Ecto neural progenitor cell (in vitro differentiated cells): ENCODE results near the gene ATP8A1.
A peak's percentile ranks its signal among the peaks of the same experiment; 100 is the strongest.
"Not testable (repeated sequence)": the region's sequence is repeated elsewhere in the genome, so short reads cannot be mapped to it uniquely, and the experiment has no call there.

Source experiments
- DNase-seq: peaks from one replicate; pipeline ENCODE4 v3.0.0-alpha.2; 2018; ENCODE audit warnings: low spot score

The ATP8A1 gene

GRCh38 chr4:42410446-42410845 is 246.5 kb downstream of the ATP8A1 start:
- no peak for DNase-seq

- DNase-seq, result peak; percentile 52
Observed at GRCh38 chr4:42404001-42404400, 252.9 kb downstream of the ATP8A1 start.

DNA sequence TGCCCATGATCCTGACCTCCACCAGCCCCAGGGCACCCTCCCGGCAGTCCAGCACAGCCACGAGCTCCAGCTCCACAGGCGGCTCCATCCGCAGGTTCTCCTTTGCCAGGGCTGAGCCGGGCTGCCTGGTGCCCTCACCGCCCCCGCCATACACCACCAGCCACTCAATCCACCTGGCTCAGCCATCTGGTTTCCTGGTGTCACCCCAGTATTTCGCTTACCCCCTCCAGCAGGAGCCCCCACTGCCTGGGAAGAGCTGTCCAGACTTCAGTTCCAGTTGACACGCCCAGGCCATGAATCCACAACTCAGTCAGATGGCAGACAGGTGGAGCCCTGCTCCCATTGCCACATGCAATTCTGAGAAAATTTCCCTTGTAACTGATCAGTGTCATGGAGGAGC is 255.7 kb downstream of the ATP8A1 start:
- DNase-seq, result no peak

GRCh38 chr4:42399393-42399792 is 257.5 kb downstream of the ATP8A1 start:
- peak; percentile 56 for DNase-seq

- DNase-seq, result peak; percentile 72
Observed at GRCh38 chr4:42398871-42399331, 258.0 kb downstream of the ATP8A1 start.

GRCh38 chr4:42398171-42398870 is 258.6 kb downstream of the ATP8A1 start:
- peak; percentile 79 for DNase-seq

- DNase-seq, result no peak
Observed at GRCh38 chr4:42397635-42398170, 259.2 kb downstream of the ATP8A1 start.

DNA sequence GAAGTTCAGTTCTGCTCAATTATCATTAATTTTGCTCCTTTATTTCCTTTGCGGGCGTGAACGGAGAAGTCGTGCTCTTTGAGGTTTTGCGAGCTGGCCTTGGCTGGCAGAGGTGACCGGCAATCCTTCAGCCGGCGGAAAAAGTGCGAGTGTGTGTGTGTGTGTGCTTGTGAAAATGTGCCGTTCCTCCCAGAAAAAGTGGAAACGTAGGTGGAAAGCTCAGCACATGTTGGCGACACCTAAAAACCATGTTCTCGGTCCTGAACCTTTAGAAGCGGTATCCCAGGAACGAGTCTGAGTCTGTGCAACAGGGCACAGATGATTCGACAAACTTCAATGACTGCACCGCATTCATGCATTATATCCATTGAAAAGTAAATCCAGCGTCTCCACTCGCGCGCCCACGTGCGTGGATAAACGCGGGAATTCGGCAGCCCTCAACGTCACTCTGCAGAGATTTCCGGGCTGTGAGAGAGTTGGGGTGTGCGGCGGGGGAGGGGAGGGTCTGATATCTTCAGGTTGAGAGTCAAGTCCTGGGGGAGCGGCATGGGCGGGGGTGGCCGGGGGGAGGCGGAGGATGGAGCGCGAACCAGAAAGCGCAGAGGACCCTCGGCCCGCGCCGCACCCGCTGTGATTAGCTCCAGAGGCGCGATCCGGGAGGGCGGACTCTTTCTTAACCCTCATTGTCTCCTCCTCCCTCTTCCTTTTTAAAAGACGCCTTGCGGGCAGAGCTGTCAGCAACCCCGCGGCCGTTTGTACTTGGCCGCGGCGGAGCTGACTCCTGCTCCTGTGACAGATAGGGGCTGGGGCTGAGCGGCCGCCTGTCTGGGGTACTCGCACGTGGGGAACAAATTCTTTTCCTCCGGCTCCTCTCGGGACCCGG is 259.9 kb downstream of the ATP8A1 start, which contains the start of gene SHISA3:
Gene SHISA3, plus strand, starts transcription at position 737 of the 883 bp plus-strand sequence. CDS start 569 bp downstream, outside the sequence.
- DNase-seq, result peak; percentile 66

DNA sequence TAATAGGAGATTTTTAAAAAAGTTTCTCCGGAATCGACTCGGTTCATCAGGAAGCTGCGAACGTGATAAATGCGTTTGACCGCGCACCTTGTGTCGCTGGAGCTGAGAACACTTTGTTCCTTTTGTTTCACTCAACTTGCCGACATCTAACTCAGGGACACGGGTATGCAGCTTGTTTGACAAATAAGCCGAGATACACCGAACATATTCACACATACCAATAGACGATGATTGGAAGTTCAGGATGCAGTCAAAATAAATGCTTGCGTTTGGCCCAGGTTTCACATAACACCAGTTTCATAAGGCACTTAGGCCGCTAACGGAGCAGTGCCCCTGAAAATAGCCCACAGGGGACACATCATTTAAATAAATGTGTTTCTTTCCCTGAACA is 260.5 kb downstream of the ATP8A1 start:
- DNase-seq, result no peak

DNA sequence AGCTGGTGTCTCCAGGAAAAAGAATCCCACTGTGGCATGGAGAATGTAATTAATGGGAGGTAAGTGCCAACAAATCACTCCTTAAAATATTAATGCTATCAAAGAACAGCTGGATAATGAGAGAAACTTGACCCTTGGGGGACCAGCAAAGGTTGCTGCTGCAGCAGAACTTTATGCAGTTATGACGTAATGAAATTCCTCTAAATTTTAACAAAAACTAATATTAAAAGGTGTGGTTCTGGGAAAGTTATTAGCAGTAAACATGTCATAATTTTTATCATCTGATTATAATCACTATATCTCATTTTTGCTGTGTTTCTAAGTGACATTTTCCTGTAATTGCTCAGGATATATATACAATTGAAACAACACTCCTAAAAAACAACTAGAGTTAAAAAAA is 261.3 kb downstream of the ATP8A1 start:
- no peak for DNase-seq

DNA sequence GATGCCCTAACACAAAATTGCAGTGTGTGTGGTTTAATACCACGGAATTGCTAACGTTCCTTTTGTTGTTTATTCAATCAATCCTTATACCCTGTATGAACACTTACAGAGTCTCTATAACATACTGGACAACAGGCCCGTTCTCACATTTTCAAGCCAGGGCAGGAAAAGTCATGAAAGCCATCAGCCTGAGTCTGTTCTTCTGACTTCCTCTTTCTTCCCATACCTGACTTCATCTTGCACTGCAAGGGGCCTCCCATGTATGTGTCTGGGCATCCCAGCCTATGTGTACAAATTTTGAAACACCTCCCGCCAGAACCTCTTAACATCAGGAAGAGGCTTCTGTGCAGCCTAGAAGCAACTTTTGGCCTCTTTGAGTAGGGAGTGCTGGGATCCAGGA is 264.5 kb downstream of the ATP8A1 start:
- DNase-seq, result no peak

DNA sequence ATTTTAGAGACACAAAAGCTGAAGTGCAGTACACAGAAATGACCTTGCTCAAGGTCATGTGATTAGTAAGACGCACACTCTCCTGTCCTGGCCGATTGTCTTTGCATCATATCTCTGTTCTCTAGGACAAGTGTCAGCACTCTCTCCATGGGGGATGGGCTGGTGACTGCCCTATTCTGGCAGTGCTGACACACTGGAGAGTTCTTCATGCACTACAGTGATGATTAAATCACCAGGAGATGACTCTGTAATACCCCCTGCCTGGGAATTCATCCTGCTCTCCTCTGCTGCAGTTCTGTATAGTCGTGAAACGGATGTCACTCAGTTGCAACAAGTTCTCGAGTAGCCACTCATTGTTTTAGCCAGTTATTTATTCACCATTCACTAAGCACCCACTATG is 264.9 kb downstream of the ATP8A1 start:
- DNase-seq, result no peak

DNA sequence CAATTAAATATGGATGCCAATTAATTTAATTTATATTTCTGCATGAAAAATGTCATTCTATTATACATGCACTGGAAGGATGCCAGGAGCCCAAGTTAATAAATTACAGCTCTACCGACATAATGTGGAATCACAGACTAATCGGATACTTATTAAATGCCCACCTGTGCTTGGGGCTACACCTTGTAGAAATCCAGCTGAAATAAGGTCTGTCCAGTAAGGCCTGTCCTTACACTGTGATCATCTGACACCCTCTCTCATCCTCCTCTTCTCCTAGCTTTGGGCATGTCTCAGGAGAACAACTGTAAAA is 265.6 kb downstream of the ATP8A1 start:
- no peak for DNase-seq

- DNase-seq, result no peak
Observed at GRCh38 chr4:42390622-42391354, 266.1 kb downstream of the ATP8A1 start.

- no peak for DNase-seq
Observed at GRCh38 chr4:42385516-42385915, 271.4 kb downstream of the ATP8A1 start.

DNA sequence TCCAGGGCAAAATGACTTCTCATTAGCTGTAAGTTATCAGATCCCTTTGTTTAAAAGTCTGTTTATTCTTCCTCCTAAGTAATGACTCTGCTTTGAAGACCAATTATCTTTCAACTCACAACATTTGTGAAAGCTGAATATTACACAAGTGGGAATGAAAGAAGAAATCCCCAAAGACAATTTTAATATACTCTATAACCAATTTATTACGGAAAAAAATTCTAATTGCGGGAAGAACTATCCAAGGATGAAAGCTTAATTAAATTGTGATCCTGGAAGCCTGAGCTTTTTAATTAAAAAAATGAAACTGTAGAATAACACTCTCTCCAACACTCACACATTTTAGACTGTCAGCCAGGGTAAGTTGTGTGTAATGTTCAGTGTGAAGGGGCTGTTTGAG is 275.2 kb downstream of the ATP8A1 start:
- DNase-seq, result no peak

DNA sequence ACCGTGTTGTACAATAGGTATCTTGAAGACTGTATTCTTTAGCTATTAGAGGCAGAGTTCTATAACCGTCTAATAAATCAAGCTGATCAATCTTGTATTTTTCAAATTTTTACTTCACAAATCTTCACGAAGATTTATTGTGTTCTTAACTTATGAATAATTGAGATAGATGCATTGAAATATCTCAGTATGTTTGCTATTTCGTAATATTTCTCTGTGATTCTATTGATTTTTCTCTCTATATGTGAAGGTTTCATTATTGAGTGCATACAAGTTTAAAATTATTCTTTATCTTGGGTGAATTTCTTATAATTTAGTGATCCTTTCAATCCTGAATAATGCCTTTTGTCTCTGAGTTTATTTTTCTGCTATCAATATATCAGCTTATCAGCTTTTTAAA is 279.4 kb downstream of the ATP8A1 start:
- DNase-seq, result no peak

GRCh38 chr4:42372303-42372702 is 284.6 kb downstream of the ATP8A1 start:
- DNase-seq, result not testable (repeated sequence)

- no peak for DNase-seq
Observed at GRCh38 chr4:42371305-42372252, 285.3 kb downstream of the ATP8A1 start.

GRCh38 chr4:42369489-42369888 is 287.4 kb downstream of the ATP8A1 start:
- no peak for DNase-seq

DNA sequence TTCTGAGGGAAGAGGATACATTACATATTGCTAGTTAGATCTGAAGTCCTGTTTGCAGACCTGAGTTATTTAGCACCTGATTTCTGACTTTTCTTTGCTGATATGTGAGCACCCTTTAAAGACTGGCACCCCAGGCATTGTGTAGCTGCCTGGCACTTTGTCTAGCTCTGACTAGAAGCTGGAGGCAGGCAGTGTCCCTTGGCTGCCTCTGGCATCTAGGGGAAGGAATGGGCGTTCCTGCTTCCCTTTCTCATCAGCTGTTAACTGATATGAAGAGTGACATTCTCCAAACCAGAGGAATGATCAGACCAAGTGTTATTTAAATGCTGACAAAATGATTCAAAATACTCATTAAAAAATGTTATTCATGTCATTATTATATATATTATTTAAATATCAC is 289.9 kb downstream of the ATP8A1 start:
- DNase-seq, result no peak
